ENCODE data around the gene STK32B.
"Not testable (repeated sequence)": the region's sequence is repeated elsewhere in the genome, so short reads cannot be mapped to it uniquely, and the experiment has no call there.

DNA sequence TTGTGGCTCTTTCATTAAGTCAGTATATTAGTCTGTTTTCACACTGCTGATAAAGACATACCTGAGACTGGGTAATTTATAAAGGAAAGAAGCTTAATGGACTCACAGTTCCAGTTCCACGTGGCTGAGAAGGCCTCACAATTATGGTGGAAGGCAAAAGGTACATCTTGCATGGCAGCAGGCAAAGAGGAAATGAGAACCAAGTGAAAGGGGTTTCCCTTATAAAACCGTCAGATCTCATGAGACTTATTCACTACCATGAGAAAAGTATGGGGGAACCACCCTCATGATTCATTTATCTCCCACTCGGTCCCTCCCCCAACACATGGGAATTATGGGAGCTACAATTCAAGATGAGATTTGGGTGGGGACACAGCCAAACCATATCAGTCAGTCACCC is 15.7 kb downstream of the STK32B start:
- not testable (repeated sequence) for TF ChIP-seq CTCF (conservative IDR thresholded peaks at IDR 0.05; ENCODE audit: low read depth, low read length); EZH2phosphoT487 (IDR thresholded peaks at IDR 0.05; ENCODE audit: borderline replicate concordance, low read length); EZH2 (IDR thresholded peaks at IDR 0.05; ENCODE audit: low read length, unreplicated experiment)
